GM18907 (cell line): ENCODE results near the gene TOR4A.
"Not testable (repeated sequence)": the region's sequence is repeated elsewhere in the genome, so short reads cannot be mapped to it uniquely, and the experiment has no call there.

Source experiments
- ATAC-seq: cut with Tn5 transposase; IDR thresholded peaks from one replicate; pipeline ENCODE4 v1.9.1; 2021; ENCODE audit warnings: mild to moderate bottlenecking, moderate library complexity; ENCODE audit not compliant: unreplicated experiment

TOR4A gene

DNA sequence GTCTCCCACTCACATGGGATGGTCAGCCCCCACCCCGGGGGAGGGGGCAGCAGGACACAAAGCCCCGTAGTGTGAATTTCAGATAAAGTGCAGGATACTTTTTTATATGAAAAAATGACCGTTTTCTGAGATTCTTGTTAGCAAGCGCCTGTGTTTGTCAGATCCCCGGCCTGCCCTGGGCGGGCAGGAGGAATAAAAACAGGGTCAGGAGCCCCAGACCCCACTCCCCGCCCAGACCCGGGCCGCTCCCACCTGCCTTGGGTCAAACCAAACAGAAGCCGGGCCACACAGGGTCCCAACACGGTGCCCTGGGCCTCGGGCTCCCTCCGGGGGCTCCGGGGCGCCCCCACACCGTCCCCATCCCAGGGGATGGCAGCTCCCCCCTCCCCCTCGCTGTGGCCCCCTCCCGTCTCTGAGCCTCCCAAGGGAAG is 38.1 kb downstream of the TOR4A start:
- no peak for ATAC-seq

DNA sequence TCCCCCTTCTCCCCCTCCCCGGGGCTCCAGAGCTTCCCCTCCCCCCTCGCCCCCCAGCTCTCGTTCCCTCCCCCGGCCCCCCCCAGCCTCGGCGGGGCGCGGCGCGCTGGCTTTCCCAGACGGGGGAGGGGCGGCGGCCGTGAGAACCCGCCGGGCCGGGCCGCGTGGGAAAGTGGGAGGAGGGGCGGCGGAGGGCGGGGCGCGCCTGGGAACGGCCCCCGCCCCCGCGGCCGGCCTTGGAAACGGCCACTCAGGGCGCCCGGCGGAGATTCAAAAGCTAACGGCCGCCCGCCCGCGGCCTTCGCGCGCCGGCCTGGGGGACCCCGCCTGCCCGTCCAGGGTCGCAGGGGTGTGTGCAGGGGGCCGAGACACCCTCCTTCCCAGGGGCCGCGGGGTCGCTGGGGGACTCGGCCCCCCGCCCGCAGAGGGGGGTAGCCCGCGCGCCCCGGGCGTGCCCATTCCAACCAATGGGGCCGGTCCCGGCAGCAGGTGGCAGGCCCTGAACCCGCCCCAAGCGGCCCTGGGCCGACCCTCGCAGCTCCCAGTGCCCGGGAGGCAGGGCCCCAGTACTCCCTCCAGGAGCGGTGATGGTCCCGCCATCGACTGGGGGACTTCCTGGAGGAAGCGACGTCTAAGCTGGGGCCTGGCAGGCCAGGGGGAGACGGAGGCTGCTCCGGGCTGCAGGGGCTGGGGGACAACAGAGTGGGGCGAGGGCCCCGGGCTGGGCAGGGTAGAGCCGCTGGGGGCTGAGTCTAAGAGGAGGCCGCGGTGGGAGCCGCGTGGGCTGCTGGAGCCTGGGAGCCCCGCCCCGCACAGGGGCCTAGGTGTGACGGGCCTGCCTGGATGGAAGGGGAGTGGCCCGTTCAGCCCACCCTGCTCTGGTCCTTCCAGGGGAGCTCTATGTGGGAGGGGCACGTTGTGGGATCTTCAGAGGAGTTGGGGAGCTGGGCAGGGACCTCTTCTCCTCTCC is 38.8 kb downstream of the TOR4A start:
- ATAC-seq: no peak

DNA sequence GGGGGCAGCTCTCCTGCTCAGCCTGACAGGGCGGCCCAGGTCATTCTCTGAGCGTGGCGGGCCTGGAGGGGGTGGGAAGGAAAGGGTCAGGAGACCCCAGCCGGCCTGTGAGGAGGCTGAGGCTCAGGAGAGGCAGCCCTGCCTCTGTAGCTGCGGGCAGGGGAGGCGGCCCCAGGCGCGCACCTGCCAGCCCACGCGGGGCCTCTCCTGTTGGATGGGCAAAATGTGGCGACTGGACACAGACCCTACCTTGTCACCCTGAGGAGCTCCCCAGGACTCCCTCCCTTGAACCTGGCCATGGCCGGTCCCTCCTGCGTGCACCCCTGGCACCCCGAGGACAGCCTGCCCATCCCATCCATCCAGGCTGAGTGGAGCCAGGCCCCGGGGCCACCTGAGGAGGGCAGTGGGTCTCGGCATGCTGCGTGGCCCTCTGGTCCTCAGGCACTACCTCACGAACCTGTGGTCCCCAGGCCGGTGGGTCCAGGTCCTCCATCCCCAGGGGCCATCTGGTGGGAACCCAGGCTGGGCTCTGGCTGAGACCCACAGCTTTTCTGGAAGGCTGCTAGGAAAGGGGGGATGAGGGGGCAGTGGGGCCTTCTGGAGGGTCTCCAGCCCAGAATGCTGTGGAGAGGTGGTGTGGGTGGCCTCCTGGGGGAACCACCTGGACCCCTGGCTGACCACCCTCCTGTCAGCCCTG is 39.6 kb downstream of the TOR4A start:
- ATAC-seq: no peak

DNA sequence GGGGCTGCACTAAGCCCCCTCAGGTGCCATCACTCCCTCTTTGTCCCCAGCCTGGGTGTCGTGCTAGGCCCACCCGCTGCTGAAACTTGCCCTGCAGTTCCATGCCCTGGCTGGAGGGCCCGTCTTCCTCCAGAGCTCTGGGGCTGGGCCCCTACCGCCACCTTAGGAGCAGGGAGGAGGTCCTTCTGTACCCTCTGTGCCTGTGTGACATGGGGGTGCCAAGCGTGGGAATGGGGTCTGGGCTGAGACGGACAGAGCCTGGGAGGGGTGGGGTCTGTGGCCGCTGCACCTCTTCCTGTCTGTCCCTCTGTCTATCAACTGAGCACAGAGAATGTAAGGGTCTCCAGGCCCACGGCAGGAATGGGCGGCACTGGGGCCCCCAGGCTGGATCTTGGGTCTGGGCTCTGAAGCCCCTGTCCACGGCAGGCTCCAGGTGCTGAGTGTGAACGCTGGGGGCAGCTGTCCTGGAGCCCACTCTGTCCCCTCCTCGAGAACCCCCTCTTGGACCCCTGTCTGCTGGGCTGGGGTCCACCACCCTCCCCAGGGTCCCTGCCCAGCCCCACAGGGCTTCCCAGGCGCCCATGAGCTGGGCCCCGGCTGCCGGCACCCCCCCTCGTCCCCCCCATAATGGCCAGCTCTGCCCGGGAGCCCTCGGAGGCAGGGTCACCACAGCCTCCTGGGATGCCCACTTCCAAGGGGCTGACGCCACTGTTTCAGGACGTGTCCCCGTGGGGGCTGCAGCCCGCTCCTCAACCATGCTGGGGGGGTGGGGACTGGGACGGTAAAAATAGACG is 40.4 kb downstream of the TOR4A start:
- ATAC-seq: no peak

DNA sequence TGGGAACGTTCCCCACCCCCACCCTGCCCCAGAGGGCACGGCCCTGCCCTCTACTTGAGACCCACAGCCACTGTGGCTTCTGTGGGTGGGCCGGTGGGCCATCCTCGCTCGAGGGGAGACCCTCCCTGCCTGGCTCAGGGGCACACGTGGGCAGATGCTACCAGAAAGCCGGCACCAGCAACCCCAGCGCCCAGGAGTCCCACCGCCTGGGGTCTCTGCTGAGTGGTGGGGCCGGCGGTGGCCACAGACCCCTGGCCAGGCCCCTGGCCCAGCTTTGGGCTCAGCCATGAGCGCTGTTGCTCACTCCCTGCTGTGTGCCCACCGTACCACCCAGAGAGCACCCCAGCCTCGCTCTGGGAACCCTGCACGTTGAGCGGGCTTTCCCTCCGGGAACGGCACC is 41.1 kb downstream of the TOR4A start:
- ATAC-seq: no peak

DNA sequence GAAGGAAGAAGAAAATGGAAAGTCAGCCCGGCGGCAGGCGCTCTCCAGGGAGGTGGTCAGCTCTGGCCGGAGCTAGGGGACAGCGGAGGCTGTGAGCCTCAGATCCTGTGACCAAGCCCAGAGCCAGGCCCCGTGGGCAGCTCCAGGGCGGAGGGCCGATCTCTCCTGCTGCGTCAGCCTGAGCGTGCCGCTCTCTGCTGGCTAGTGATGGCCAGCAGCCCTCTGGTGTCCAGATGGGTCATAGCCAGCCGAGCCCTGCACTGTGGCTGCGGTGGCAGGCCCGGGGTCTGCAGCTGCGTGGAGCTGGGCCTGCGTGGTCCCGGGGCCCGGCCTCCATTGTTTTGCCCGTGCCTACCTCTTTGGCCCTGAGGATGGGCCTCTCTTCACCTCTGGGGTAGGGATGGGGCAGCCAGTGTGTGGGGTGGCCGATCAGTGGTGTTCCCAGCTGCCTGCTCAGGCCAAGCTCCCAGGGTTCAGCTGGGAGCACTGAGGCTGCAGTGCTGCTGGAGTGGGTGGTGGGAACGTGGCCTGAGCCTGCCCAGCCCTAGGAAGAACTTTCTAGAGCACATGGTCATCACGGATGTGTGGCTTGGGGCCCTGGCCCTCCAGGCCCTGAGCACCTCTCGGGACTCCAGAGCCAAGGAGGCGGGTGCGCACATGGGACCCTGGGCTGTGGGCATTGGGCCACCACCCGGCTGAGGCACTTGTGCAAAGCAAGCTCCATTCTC is 41.6 kb downstream of the TOR4A start:
- ATAC-seq: no peak

DNA sequence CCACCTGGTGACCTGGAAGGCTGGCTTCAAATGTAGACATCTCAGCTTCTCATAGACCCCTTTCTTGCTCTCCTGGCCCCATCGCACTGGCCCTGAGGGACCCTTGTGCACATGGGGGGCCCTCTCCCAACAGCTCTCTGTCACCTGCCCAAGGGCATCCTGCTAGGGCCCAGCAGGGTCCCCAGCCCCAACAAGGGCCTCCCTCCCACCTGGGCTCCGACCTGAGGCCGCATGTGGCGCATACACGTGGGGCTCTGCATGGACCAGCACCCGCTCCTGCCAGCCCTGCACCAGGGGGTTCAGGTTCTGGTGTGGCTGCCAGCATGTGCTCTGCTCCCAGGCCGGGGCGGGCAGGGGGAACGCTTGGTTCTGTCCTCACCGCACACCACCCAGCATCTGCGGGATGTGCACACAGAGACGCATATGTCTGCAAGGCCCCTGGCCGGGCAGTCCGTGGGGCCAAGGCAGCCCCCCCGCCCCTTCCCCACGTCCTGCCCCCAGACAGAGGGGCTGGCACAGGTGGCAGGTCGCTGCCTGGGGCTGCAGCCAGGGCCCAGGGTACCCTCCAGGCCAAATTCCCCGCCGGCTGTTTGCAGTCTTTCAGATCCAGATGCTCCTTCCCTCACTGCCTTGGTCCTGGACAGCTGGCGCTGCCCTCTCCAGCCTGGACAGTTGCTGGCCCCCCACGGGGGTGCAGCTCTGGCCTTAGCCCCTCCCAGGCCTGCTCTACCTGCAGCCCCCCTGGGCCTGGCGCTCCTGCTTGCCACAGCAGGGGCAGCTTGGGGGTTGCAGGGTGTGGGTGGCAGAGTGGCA is 42.4 kb downstream of the TOR4A start:
- no peak for ATAC-seq

DNA sequence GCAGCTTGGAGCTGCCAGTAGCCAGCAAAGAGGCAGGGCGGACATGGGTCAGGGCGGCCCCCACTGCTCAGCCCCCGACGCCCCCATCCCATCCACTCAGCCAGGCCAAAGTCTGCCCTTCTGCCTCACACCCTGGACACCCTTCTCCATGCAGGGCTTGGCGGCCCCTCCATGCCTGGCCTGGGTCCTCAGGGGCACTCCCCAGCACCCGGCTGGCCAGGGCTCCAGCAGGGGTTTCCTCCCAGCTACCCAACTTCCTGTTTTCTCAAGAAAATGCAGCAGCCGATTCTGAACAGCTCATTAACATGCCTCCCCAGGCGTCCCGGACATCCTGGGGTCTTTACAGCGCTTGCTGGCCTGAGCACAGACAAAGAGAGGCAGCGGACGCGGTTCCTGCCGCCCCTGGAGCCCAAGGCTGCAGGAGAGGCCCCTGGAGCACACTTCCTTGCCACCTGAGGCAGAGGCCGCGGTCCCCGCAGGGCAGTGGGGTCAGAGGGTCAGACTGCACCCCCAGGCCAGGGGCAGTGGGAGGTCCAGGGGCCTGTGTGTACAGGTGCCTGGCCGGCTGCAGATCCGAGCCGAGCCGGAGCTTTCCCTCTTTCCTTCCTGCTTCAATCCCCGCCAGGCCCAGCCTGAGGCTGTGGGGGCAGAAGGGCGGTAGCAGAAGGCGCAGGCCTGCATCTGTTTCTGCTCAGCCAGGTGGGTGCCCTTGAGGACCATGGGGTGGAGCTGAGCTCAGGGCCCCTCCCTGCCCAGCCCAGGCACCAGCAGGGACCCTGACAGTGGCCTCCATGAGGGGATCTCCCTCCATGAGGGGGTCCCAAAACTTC is 43.2 kb downstream of the TOR4A start:
- no peak for ATAC-seq

DNA sequence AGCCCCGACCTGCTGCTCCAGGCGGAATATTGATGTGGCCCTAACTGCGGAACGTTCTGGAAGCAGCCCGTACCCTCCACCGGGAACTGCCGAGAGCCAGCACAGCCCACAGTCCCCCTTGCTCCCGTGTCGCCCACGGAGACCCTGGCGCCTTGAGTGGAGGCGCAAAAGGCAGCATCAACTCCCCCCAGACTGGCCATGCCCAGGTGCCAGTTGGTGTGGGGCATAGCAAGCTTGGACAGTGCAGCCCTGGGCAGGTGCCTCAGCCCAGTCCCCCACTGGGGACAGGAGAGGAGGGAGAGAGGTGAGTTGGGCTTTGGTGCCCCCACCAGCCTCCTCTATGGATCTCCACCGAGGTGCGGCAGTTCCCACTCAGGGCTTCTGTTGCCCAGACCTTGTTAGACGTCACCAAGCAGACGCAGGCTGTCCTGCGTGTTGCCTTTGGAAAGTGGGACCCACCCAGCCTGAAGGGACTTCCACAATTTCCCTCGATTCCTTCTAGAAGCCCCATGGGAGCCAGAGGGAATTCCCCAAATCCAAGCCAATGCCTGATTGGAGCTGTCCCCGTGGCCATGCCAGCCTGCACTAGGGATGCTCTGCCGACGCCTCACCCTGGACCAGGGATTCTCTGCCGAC is 44.3 kb downstream of the TOR4A start:
- no peak for ATAC-seq

DNA sequence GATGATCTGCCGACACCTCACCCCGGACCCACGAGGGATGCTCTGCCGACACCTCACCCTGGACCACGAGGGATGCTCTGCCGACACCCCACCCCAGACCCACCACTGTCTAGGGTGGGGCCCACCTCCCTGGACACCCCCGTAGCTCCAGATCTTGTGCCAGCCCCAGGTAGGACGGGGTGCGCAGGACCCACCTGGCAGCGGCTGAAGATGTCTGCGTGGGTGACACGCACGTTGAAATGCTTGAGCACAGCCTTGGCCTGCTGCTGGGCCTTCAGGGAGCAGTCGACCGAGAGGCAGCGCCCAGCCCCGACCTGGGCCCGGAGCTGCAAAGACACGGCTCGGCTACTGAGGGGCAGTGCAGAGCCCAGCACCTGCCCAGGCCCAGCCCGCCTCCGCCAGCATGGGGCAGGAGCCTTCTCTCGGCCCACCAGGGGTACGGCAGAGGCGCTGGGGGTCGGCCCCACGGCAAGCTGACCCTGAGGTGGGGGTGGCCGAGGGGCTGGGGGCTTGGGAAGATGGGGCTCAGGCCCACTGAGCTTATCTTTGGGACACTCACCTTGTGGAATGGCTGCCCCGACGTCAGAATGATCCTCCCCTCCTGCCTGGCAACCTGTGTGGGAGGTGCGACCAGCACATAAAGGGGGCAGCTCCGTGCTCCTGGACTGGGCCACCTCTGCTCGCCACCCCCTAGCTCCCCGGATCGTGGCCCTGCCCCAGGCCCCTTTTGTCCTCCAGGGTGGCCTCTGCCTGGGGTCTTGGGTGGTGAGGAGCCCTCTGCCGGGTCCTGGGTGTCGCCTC is 46.2 kb downstream of the TOR4A start:
- no peak for ATAC-seq

DNA sequence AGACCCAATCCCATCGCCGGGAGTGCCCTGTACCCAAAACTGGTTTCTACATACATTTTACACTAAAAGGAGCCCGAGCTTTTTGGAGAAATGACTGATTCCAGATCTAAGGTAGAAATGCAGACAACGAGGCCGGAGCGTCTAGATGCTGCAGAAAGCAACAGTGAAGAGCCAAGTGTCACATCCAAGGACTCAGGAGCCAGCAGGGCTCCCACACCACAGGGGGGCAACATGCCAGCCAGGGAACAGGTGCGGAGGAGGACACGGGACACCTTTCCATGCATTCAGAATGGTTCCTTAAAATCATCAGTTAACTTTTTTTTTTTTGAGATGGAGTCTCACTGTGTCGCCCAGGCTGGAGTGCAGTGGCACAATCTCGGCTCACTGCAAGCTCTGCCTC is 47.6 kb downstream of the TOR4A start:
- no peak for ATAC-seq

DNA sequence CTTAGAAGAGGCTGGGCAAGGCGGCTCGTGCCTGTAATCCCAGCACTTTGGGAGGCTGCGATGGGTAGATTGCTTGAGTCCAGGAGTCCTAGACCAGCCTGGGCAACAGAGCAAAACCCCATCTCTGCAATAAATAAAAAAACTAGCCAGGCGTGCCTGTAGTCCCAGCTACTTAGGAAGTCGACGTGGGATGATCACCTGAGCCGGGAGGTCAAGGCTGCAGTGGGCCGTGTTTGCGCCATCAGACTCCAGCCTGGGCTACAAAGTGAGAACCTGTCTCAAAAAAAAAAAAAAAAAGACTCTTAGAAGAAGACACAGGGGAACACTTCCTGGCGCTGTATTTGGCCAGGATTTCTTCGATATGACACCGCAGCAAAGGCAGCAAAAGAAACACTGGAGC is 48.3 kb downstream of the TOR4A start:
- no peak for ATAC-seq

DNA sequence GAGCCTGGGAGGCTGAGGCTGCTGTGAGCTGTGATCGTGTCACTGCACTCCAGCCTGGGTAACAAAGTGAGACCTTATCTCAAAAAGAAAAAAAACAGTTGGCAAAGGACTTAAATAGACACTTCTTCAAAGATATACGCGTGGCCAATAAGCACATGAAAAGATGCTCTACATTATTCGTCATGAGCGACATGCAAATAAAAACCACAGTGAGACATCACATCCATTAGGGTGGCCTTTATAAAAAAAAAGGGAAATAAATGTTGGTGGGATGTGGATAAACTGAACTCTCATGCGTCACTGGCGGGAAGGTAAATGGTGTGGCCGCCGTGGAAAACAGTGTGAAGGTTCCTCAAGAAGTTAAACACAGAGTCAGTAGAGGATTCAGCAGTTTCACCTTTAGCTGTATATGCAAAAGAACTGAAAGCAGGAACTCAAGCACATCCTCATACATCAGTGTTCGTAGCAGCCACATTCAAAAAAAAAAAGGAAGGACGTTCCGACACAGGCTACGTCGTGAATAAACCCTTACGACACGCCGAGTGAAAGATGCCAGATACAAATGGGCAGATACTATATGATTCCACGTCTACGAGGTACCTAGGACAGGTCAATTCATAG is 49.0 kb downstream of the TOR4A start:
- peak; percentile 76 for ATAC-seq

DNA sequence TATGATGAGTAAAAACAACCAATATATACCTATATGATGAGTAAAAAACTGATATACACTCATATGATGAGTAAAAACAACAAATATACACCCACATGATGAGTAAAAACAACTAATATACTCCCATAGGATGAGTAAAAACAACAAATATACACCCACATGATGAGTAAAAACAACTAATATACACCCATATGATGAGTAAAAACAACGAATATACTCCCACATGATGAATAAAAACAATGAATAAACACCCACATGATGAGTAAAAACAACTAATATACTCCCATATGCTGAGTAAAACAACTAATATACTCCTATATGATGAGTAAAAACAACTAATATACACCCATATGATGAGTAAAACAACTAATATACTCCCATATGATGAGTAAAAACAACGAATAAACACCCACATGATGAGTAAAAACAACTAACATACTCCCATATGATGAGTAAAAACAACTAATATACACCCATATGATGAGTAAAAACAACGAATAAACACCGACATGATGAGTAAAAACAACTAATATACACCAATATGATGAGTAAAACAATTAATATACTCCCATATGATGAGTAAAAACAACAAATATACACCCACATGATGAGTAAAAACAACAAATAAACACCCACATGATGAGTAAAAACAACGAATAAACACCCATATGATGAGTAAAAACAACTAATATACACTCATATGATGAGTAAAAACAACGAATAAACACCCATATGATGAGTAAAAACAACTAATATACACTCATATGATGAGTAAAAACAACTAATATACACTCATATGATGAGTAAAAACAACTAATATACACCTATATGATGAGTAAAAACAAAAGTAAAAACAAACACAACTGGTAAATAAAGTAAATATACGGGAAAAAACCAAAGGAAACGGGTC is 50.4 kb downstream of the TOR4A start:
- ATAC-seq: not testable (repeated sequence)

DNA sequence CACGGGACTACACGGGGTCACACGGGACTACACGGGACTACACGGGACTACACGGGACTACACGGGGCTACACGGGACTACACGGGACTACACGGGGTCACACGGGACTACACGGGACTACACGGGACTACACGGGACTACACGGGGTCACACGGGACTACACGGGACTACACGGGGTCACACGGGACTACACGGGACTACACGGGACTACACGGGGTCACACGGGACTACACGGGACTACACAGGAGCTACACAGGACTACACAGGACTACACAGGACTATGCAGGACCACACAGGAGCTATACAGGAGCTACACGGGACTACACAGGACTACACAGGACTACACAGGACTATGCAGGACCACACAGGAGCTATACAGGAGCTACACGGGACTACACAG is 52.1 kb downstream of the TOR4A start:
- ATAC-seq: not testable (repeated sequence)

DNA sequence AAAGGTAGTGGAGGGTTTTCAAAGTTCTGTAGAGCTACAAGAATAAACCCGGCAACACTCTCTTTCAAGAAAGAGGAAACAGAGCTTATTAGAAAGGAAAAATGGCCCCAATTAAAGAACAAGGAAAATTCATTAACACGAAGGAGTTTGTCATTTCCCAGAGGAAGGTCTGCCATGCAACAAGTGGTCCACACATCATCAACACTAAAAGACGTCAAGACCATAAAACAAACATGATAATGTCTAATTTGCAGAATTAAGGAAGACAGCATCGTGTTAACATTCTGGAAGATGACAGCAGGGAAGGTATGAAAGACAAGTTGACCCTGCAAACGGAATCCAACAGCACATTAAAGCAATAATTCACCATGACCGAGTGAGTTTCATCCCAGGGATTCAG is 53.2 kb downstream of the TOR4A start:
- ATAC-seq: no peak
